ENCODE measurements around the gene TMEM217. TPM values are rescaled to one million over a fixed set of nuclear protein-coding genes. Genes with fewer than 3 reads are reported as not detected.

The TMEM217 gene
- polyA plus RNA-seq, 3 donors, result 0.09 to 0.29 TPM; not detected in 1

GRCh38 chr6:37212268-37212667, 45.7 kb downstream of the TMEM217 start:
- Histone ChIP-seq H3K9ac (ENCODE audit: insufficient read depth, low read length, poor library complexity, severe bottlenecking) (no peak overlapping the region), H3K79me2 (ENCODE audit: insufficient read depth, low read length) (no peaks in the 10 kb centered on the region), H3K4me2 (replicated peaks; ENCODE audit: extremely low read depth, low read length, poor library complexity, severe bottlenecking) (no peak overlapping the region), H2AFZ (ENCODE audit: insufficient read depth, low read depth, low read length, poor library complexity, severe bottlenecking) (no peak overlapping the region), H4K20me1 (ENCODE audit: insufficient read depth, low read length) (no peaks in the 10 kb centered on the region), H3K4me1 (ENCODE audit: control insufficient read depth in 1 of 2, insufficient read depth in 2 of 2, low read length in 2 of 2) (peaks cover 7 to 8% of the 10 kb centered on the region in 2 donors), H3K27me3 (ENCODE audit: control insufficient read depth in 2 of 2, insufficient read depth in 2 of 2, low read length in 2 of 2) (no peaks in the 10 kb centered on the region), H3K9me3 (replicated peaks in 1 of 2; ENCODE audit: control insufficient read depth in 1 of 2, insufficient read depth in 1 of 2, low read length in 2 of 2) (no peaks in the 10 kb centered on the region), H3K27ac (ENCODE audit: low read depth in 1 of 2, low read length in 2 of 2) (no peak overlapping the region), H3K4me3 (replicated peaks in 1 of 3; ENCODE audit: low read depth in 2 of 3, low read length in 3 of 3) (no peak overlapping the region), H3K36me3 (replicated peaks in 1 of 2; ENCODE audit: control insufficient read depth in 1 of 2, insufficient read depth in 2 of 2, low read length in 2 of 2) (no peaks in the 10 kb centered on the region)
- TF ChIP-seq CTCF (IDR thresholded peaks at IDR 0.05), result no peak
- WGBS (ENCODE audit: insufficient coverage), result 92% methylated on average over 7 of the region's 9 CpGs
- intact Hi-C loops (cut with micrococcal nuclease), result loop anchor here (10.0 kb wide), 2 partner anchors 157 to 327 kb away; partner anchors contain the start of gene C6orf89 (in 2 of the 2)
- H3K4me1 Mint-ChIP-seq, result peaks cover 30% of the 10 kb centered on the region
- peaks cover 0 to 3% of the 10 kb centered on the region in 2 donors for H3K36me3 Mint-ChIP-seq
- H3K4me3 Mint-ChIP-seq, result no peak overlapping the region
- DNase-seq, result no peak
- H3K27ac Mint-ChIP-seq, result peak overlapping the region in 2 of 7 donors; percentile 10 to 14
- H3K9me3 Mint-ChIP-seq, result peaks cover 0 to 2% (median 0%) of the 10 kb centered on the region in 7 donors
- no peaks in the 10 kb centered on the region for H3K27me3 Mint-ChIP-seq (ENCODE audit: low read depth in 3 of 3)

- Histone ChIP-seq H3K79me2 (ENCODE audit: insufficient read depth, low read length) (no peaks in the 10 kb centered on the region), H3K4me3 (replicated peaks in 1 of 3; ENCODE audit: low read depth in 2 of 3, low read length in 3 of 3) (no peak overlapping the region), H4K20me1 (ENCODE audit: insufficient read depth, low read length) (no peaks in the 10 kb centered on the region), H3K4me1 (ENCODE audit: control insufficient read depth in 1 of 2, insufficient read depth in 2 of 2, low read length in 2 of 2) (peaks cover 19% of the 10 kb centered on the region in 2 donors), H3K27ac (ENCODE audit: low read depth in 1 of 2, low read length in 2 of 2) (no peak overlapping the region), H3K27me3 (ENCODE audit: control insufficient read depth in 2 of 2, insufficient read depth in 2 of 2, low read length in 2 of 2) (no peaks in the 10 kb centered on the region), H3K36me3 (replicated peaks in 1 of 2; ENCODE audit: control insufficient read depth in 1 of 2, insufficient read depth in 2 of 2, low read length in 2 of 2) (no peaks in the 10 kb centered on the region), H3K9ac (ENCODE audit: insufficient read depth, low read length, poor library complexity, severe bottlenecking) (no peak overlapping the region), H3K9me3 (replicated peaks in 1 of 2; ENCODE audit: control insufficient read depth in 1 of 2, insufficient read depth in 1 of 2, low read length in 2 of 2) (no peaks in the 10 kb centered on the region), H3K4me2 (replicated peaks; ENCODE audit: extremely low read depth, low read length, poor library complexity, severe bottlenecking) (no peak overlapping the region), H2AFZ (ENCODE audit: insufficient read depth, low read depth, low read length, poor library complexity, severe bottlenecking) (no peak overlapping the region)
- H3K4me1 Mint-ChIP-seq, result peaks cover 41% of the 10 kb centered on the region
- no peak overlapping the region for H3K4me3 Mint-ChIP-seq
- peaks cover 0 to 3% of the 10 kb centered on the region in 2 donors for H3K36me3 Mint-ChIP-seq
- intact Hi-C loops (cut with micrococcal nuclease), result loop anchor here (1.0 to 10.0 kb wide), 5 partner anchors 156 to 444 kb away; partner anchors contain the start of gene C6orf89 (in 2 of the 2)
- peak; percentile 93 for TF ChIP-seq CTCF (IDR thresholded peaks at IDR 0.05)
- peak overlapping the region in 1 of 7 donors; percentile 68 for H3K27ac Mint-ChIP-seq
- WGBS (ENCODE audit: insufficient coverage), result 69% methylated on average over 2 of the region's 7 CpGs
- peak; percentile 63 to 82 (median 73) for DNase-seq
- H3K9me3 Mint-ChIP-seq, result no peaks in the 10 kb centered on the region
- H3K27me3 Mint-ChIP-seq (ENCODE audit: low read depth in 3 of 3), result peaks cover 0 to 1% (median 0%) of the 10 kb centered on the region in 3 donors
Observed at GRCh38 chr6:37210313-37210968, 47.5 kb downstream of the TMEM217 start.

All from CD14-positive monocyte (primary cell).